Measurements from ENCODE around the gene ZSWIM7.

Gene ZSWIM7

GRCh38 chr17:15973834-15974233 is 25.7 kb downstream of the ZSWIM7 start:
- TF ChIP-seq USF1 (IDR thresholded peaks at IDR 0.05) (peak; percentile 37; the same call in 1 of the 2 replicates), ZBTB7A (IDR thresholded peaks at IDR 0.05; ENCODE audit: low read depth) (no peak)

GRCh38 chr17:15973016-15973415 is 26.5 kb downstream of the ZSWIM7 start:
- TF ChIP-seq EGR1 (IDR thresholded peaks at IDR 0.05) (no peak), TAF1 (IDR thresholded peaks at IDR 0.05; ENCODE audit: low read depth) (no peak), TEAD4 (IDR thresholded peaks at IDR 0.05) (no peak), USF1 (IDR thresholded peaks at IDR 0.05) (no peak), FOXM1 (IDR thresholded peaks at IDR 0.05; ENCODE audit: borderline replicate concordance, low read depth) (no peak), RAD21 (IDR thresholded peaks at IDR 0.05; ENCODE audit: low read depth) (no peak)
- TF ChIP-seq, protein P1, sequence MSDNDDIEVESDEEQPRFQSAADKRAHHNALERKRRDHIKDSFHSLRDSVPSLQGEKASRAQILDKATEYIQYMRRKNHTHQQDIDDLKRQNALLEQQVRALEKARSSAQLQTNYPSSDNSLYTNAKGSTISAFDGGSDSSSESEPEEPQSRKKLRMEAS (IDR thresholded peaks at IDR 0.05): no peak

DNA sequence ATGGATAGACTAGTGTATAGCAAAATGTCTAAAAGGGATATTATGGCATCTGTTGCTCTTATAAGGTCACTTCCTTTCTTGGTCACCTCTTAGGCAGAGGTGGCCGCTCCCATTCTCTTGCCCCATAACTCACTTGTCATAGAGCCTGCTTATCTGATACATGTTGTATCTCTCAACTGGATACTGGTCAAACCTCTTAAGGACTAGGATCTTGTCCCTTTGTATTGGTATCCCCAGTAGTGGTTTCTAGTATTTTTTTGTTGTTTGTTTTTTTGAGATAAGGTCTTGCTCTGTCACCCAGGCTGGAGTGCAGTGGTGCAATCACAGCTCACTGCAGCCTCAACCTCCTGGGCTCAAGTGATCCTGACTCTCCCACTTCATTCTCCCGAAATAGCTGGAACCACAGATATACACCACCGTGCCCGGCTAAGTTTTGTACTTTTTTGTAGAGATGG is 27.0 kb downstream of the ZSWIM7 start:
- TF ChIP-seq REST (IDR thresholded peaks at IDR 0.05; ENCODE audit: low read depth) (no peak), CEBPB (IDR thresholded peaks at IDR 0.05) (no peak), TAF1 (IDR thresholded peaks at IDR 0.05; ENCODE audit: low read depth) (no peak), FOXM1 (IDR thresholded peaks at IDR 0.05; ENCODE audit: borderline replicate concordance, low read depth) (no peak), EGR1 (IDR thresholded peaks at IDR 0.05) (no peak)

- no peak for TF ChIP-seq EGR1 (IDR thresholded peaks at IDR 0.05)
- no peak for TF ChIP-seq RAD21 (IDR thresholded peaks at IDR 0.05; ENCODE audit: low read depth)
- TF ChIP-seq USF1 (IDR thresholded peaks at IDR 0.05): no peak
- TF ChIP-seq YY1 (IDR thresholded peaks at IDR 0.05; ENCODE audit: low read depth): no peak
- TF ChIP-seq ZBTB7A (IDR thresholded peaks at IDR 0.05; ENCODE audit: low read depth): no peak
- TF ChIP-seq, protein P1 (IDR thresholded peaks at IDR 0.05): no peak
- TF ChIP-seq TCF12 (IDR thresholded peaks at IDR 0.05; ENCODE audit: low read depth): no peak
- no peak for TF ChIP-seq FOXM1 (IDR thresholded peaks at IDR 0.05; ENCODE audit: borderline replicate concordance, low read depth)
- TF ChIP-seq NFIC (IDR thresholded peaks at IDR 0.05): no peak
- TF ChIP-seq EP300 (IDR thresholded peaks at IDR 0.05; ENCODE audit: borderline replicate concordance): no peak
- no peak for TF ChIP-seq CEBPB (IDR thresholded peaks at IDR 0.05)
- no peak for TF ChIP-seq CREB1 (IDR thresholded peaks at IDR 0.05; ENCODE audit: low read depth)
- TF ChIP-seq REST (IDR thresholded peaks at IDR 0.05; ENCODE audit: low read depth): no peak
- no peak for TF ChIP-seq TAF1 (IDR thresholded peaks at IDR 0.05; ENCODE audit: low read depth)
- TF ChIP-seq TEAD4 (IDR thresholded peaks at IDR 0.05): no peak
Measured at GRCh38 chr17:15971882-15972281, 27.6 kb downstream of the ZSWIM7 start.

GRCh38 chr17:15971098-15971678 is 28.3 kb downstream of the ZSWIM7 start:
- TF ChIP-seq TAF1 (IDR thresholded peaks at IDR 0.05; ENCODE audit: low read depth) (no peak), NFIC (IDR thresholded peaks at IDR 0.05) (no peak), USF1 (IDR thresholded peaks at IDR 0.05) (no peak), EP300 (IDR thresholded peaks at IDR 0.05; ENCODE audit: borderline replicate concordance) (no peak), CREB1 (IDR thresholded peaks at IDR 0.05; ENCODE audit: low read depth) (no peak), EGR1 (IDR thresholded peaks at IDR 0.05) (no peak), RAD21 (IDR thresholded peaks at IDR 0.05; ENCODE audit: low read depth) (no peak), REST (IDR thresholded peaks at IDR 0.05; ENCODE audit: low read depth) (no peak), TCF12 (IDR thresholded peaks at IDR 0.05; ENCODE audit: low read depth) (no peak), TEAD4 (IDR thresholded peaks at IDR 0.05) (no peak), CEBPB (IDR thresholded peaks at IDR 0.05) (no peak), ZBTB7A (IDR thresholded peaks at IDR 0.05; ENCODE audit: low read depth) (no peak), FOXM1 (IDR thresholded peaks at IDR 0.05; ENCODE audit: borderline replicate concordance, low read depth) (no peak), YY1 (IDR thresholded peaks at IDR 0.05; ENCODE audit: low read depth) (no peak)
- TF ChIP-seq, protein P1 (IDR thresholded peaks at IDR 0.05): no peak

Data from Ishikawa (cell line).